Dedifferentiated amniotic fluid mesenchymal stem cell (primary cell): ENCODE results near the gene TOMM70.
"Not testable (repeated sequence)": the region's sequence is repeated elsewhere in the genome, so short reads cannot be mapped to it uniquely, and the experiment has no call there.

ENCODE experiments used
- DNase-seq: peaks from one replicate; pipeline ENCODE4 v3.0.0-alpha.2; 2016; ENCODE audit errors: extremely low spot score

TOMM70 gene

DNA sequence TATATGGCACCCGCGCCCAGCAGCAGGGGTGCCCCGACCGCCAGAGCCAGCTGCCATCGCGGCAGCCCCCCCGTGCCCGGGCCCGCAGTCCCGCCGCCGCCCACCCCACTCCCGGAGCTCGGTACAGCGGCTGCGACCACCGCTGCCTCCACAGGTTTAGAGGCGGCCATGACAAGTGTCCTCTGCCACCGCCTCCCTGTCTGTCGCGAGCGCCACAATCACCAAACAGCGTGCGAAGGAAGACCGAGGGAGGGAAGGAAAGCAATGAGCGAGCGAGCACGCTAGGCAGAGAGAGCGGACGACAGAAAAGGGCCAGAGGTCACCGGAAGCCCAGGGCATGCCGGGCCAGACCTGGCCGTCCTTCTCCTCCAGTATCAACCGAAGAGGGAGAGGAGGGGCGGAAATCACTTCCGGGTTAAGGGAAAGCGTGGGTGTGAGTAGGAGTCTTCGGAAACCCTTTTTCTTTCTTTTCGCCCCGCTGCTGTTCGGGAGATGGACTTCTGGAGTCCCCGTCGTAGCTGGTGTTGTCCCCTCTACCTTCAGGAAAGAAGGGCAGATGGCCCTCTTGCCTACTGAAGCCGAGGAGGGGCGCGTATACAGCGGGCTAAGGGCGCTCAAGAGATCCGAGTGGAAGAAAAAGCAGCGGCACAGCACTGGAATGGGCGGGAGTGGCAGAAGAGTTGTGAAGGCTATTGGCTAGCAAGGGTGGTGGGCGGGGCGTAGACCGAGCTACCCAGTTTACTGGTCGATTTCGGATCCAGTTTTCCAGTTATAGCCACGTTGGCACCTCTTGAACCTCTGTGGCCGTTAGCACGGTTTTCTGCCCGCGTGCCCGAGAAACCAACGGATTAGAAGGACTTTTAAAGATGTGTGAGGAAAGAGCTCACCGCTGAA, at the start of gene TOMM70, which contains the start of gene LNP1:
TOMM70 (minus strand) TSS at position 310 of the 894 bp plus-strand sequence; CDS start at position 170, 140 bp downstream.
LNP1 (plus strand) TSS at position 760 of the 894 bp plus-strand sequence. CDS start 28,191 bp downstream, outside the sequence.
- DNase-seq = peak; percentile 97

GRCh38 chr3:100449214-100449613, 48.3 kb upstream of the TOMM70 start:
- DNase-seq = no peak

GRCh38 chr3:100448079-100448478, 47.2 kb upstream of the TOMM70 start:
- no peak for DNase-seq

GRCh38 chr3:100447067-100447466, 46.2 kb upstream of the TOMM70 start:
- not testable (repeated sequence) for DNase-seq

DNA sequence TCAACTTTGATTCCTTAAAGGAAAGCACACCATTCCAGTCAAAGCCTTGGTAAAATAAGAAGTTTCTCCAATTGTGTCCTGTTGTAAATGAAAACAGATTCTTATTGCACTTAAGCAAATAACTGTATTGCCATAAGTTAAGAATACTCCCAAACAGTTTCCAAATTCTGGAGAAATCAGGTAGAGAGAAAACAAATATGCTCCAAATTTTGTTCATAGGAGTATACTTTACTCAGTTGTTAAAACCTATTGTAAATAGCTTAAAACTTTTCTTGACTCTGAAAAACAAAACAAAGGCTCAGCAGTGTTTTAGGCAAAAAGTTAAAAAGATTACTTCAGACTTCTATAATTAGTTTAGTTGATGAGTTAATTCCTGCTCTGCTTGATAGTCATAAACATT, 42.8 kb upstream of the TOMM70 start:
- DNase-seq = no peak

DNA sequence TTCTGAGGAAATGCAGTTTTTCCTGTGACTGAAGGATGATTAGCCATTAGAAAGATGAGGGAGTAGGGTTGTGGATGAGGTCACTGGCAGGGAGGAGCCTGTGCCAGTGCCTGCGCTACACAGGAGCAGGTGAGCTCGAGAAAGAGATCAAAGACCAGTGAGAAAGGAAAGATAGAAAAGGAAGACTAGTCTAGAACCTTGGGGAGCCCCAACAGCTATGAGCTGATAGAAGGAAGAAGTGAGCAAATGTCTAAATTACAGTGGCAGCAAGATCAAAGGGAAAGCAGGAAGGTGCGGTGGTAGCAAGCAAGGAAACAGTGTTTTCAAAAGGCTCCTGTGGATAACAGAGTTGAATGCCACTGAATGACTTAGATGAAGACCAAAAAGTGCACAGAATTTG, 40.0 kb upstream of the TOMM70 start:
- DNase-seq = no peak

- no peak for DNase-seq
These were observed 37.7 kb upstream of the TOMM70 start for GRCh38 chr3:100438623-100438974.

DNA sequence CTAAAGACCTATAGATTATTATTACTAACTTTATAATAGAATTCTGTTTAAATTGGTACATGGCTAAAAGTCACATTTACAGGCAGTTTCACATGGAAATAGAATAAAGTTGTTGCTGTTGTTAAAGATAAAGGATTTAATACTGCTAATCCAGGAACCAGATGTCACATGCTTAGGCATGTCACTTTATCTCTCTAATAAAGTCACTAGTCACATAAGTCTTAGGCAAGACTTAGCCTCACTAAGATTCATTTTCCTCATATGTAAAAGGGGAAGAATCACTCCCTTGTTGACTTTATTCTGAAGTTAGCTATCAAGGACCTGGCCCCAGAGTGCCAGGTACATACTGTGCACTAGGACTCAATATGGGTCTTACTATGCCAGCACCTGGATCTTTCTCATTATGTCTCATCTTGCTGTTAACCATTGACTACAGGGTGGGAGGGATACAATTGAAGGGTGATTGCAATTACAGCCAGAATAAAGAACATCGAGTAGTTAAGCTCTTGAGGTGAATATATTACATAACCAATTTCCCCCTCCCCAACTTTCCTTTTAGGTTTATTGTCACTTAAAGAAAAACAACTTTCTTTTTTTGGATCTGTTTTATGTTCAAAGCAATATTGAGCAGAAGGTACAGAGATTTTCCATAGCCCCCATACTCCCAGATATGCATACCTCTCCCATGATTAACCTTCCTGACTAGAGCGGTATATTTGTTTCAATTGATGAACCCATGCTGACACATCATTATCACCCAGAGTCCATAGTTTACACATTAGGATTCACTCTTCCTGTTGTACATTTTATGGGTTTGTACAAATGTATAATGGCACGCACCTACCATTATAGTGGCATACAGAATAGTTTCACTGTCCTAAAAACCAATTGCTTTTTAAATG, 37.1 kb upstream of the TOMM70 start:
- no peak for DNase-seq

- no peak for DNase-seq
These were observed 36.1 kb upstream of the TOMM70 start for GRCh38 chr3:100436951-100437350.

DNA sequence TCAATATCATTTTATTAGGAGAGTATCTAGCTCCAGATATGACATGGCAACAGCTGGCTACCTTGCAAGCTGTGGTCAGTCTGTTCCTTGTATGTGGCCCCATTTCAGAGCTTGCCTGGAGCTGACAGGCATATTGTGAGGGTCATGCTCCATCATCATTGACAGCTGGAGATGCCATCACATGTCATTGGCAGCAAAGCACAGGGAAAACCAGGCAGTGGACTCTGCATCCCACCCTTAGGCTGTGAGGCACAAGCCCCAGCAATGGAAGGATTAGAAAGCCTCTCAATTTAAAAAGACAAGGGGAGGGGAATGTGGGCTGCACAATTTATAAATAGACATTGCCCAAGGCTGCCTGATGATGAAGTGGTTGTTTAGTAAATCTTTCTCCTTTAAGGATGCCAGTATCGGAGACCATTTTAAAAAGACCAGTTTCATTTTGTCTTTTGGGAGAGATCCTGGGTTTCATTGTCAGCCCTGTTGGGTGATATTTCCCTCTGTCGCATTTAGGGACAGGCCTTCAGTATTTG, 28.4 kb upstream of the TOMM70 start:
- no peak for DNase-seq

GRCh38 chr3:100427699-100428098, 26.8 kb upstream of the TOMM70 start:
- DNase-seq = no peak

- no peak for DNase-seq
These were observed 25.3 kb upstream of the TOMM70 start for GRCh38 chr3:100426067-100426682.

DNA sequence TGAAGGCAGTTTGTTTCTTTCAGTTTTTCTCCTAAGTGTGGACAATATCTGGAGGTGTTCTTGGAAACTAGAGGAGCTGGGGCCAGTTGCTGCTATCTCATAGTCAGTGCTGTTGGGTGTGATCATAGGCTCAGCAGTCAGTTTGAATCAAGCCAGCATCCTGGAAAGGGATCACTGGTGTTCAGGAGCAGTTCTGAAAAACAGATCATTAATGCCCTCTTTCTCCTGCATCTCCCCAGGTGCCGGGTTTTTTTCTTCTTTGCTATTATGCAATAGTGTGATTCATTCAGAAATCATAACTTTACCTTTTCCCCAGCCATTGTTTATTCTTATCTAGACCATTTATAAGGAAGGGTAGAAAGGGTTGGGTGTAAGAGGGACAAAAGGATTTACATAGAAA, 24.4 kb upstream of the TOMM70 start:
- DNase-seq = no peak

- DNase-seq = no peak
These were observed 23.4 kb upstream of the TOMM70 start for GRCh38 chr3:100424261-100424660.

- no peak for DNase-seq
These were observed 22.7 kb upstream of the TOMM70 start for GRCh38 chr3:100423611-100424010.

- DNase-seq = no peak
These were observed 20.0 kb upstream of the TOMM70 start for GRCh38 chr3:100420885-100421284.

DNA sequence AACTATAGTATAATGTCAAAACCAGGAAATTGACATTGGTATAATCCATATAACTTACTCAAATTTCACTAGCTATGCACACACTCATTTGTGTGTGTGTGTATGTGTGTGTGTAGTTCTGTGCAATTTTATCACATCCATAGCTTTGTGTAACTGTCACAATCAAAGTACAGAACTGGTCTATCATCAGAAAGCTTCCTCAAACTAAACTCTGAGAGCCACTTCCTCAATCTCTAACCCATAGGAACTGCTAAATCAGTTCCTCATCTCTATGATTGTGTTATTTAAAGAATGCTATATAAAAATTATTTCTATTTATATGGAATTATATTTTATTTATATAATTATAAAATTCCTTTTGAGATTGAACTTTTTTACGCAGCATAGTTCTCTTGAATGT, 18.5 kb upstream of the TOMM70 start:
- no peak for DNase-seq

GRCh38 chr3:100416863-100417262, 16.0 kb upstream of the TOMM70 start:
- DNase-seq = no peak

DNA sequence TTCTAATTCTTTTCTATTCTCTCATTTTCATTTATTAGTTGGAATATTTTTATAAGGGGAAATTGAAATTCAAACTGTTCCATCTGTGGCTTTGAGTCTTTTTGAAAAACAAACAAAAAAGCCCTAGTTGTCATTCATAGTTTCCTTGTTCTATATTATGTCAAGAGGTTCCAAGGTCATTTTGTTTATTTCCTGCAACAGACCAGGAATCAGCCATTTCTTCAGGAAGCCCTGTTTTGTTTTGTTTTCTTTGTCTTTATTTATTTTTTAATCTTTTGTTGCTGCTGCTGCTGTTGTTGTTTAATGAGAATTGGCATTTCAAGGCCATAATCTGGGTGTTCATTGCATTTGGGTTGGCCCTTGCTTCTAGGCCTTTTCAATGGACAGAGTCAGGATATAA, 15.3 kb upstream of the TOMM70 start:
- DNase-seq = no peak

- DNase-seq = no peak
These were observed 12.7 kb upstream of the TOMM70 start for GRCh38 chr3:100413613-100414012.

- DNase-seq = no peak
These were observed 12.2 kb upstream of the TOMM70 start for GRCh38 chr3:100412912-100413590.
